ENCODE data around the gene PRKN.

Gene PRKN

GRCh38 chr6:162262466-162263196 lies 464.9 kb downstream of the PRKN start:
- no peak for TF ChIP-seq CTCF (IDR thresholded peaks at IDR 0.05; ENCODE audit: extremely low read depth, insufficient read depth, missing control alignments)
- DNase-seq (ENCODE audit: low spot score), result no peak
- in situ Hi-C loops (cut with MboI; ENCODE audit: low pct_unique_long_range_greater_than_20kb, low sequenced_read_pairs, unreplicated experiment), result no loop called here

GRCh38 chr6:162261598-162261997 lies 466.0 kb downstream of the PRKN start:
- in situ Hi-C loops (cut with MboI; ENCODE audit: low pct_unique_long_range_greater_than_20kb, low sequenced_read_pairs, unreplicated experiment), result no loop called here
- TF ChIP-seq CTCF (IDR thresholded peaks at IDR 0.05; ENCODE audit: extremely low read depth, insufficient read depth, missing control alignments), result no peak
- no peak for DNase-seq (ENCODE audit: low spot score)

- in situ Hi-C loops (cut with MboI; ENCODE audit: low pct_unique_long_range_greater_than_20kb, low sequenced_read_pairs, unreplicated experiment), result no loop called here
- no peak for DNase-seq (ENCODE audit: low spot score)
- no peak for TF ChIP-seq CTCF (IDR thresholded peaks at IDR 0.05; ENCODE audit: extremely low read depth, insufficient read depth, missing control alignments)
These were observed 467.5 kb downstream of the PRKN start for GRCh38 chr6:162260027-162260426.

- no peak for TF ChIP-seq CTCF (IDR thresholded peaks at IDR 0.05; ENCODE audit: extremely low read depth, insufficient read depth, missing control alignments)
- no peak for DNase-seq (ENCODE audit: low spot score)
- in situ Hi-C loops (cut with MboI; ENCODE audit: low pct_unique_long_range_greater_than_20kb, low sequenced_read_pairs, unreplicated experiment), result no loop called here
These were observed 468.9 kb downstream of the PRKN start for GRCh38 chr6:162258647-162259046.

GRCh38 chr6:162256361-162256760 lies 471.2 kb downstream of the PRKN start:
- DNase-seq (ENCODE audit: low spot score), result no peak
- no peak for TF ChIP-seq CTCF (IDR thresholded peaks at IDR 0.05; ENCODE audit: extremely low read depth, insufficient read depth, missing control alignments)
- in situ Hi-C loops (cut with MboI; ENCODE audit: low pct_unique_long_range_greater_than_20kb, low sequenced_read_pairs, unreplicated experiment), result no loop called here

GRCh38 chr6:162251257-162251656 lies 476.3 kb downstream of the PRKN start:
- TF ChIP-seq CTCF (IDR thresholded peaks at IDR 0.05; ENCODE audit: extremely low read depth, insufficient read depth, missing control alignments), result no peak
- no peak for DNase-seq (ENCODE audit: low spot score)
- in situ Hi-C loops (cut with MboI; ENCODE audit: low pct_unique_long_range_greater_than_20kb, low sequenced_read_pairs, unreplicated experiment), result no loop called here
